H1 (cell line): ENCODE measurements around the gene TMEM198. TPM values are rescaled to one million over a fixed set of nuclear protein-coding genes. Genes with fewer than 3 reads are reported as not detected.

ENCODE experiments used
- CTCF ChIA-PET: fragments of 300-600 bp; sonication (Branson Sonifier 250); formaldehyde crosslinking; loops from one replicate; lab custom pipeline; 2021; ENCODE audit not compliant: partially characterized antibody; lab: Charles Lee
- POLR2A ChIA-PET: fragments of 300-600 bp; sonication (Branson Sonifier 250); formaldehyde crosslinking; loops from one replicate; lab custom pipeline; 2021; ENCODE audit warnings: inconsistent platforms; ENCODE audit not compliant: partially characterized antibody; lab: Charles Lee
- DNase-seq, 2 experiments: peaks; one replicate each; pipeline versions ENCODE4 v3.0.0 to v3.0.0-alpha.2; 2010 to 2022; ENCODE audit warnings: low spot score in 2 of 2, low read depth in 1 of 2, mixed read lengths in 1 of 2
- FAIRE-seq: peaks from 2 replicates; lab custom pipeline; 2011; peaks lifted over from hg19 to GRCh38; lab: Jason Lieb, UNC
- H2AFZ ChIP-seq: 2 replicates; pipeline ENCODE4 v1.8.1; 2012; ENCODE audit warnings: low read length, inconsistent platforms
- H2AK5ac ChIP-seq: 2 replicates; pipeline ENCODE4 v1.6.1; 2013; ENCODE audit warnings: low read depth, low read length
- H2BK120ac ChIP-seq: replicated peaks from 2 replicates; pipeline ENCODE3; 2013; ENCODE audit warnings: low read depth, low read length, inconsistent platforms
- H2BK12ac ChIP-seq: 2 replicates; pipeline ENCODE4 v1.6.1; 2013; ENCODE audit warnings: low read depth, low read length
- H2BK15ac ChIP-seq: 2 replicates; pipeline ENCODE4 v1.6.1; 2013; ENCODE audit warnings: low read length
- H2BK20ac ChIP-seq: 2 replicates; pipeline ENCODE4 v1.6.1; 2013; ENCODE audit warnings: low read length
- H2BK5ac ChIP-seq: 2 replicates; pipeline ENCODE4 v1.6.1; 2013; ENCODE audit warnings: low read depth, low read length
- H3K14ac ChIP-seq: 2 replicates; pipeline ENCODE4 v1.6.1; 2013; ENCODE audit warnings: inconsistent platforms; ENCODE audit not compliant: insufficient read length
- H3K18ac ChIP-seq: 2 replicates; pipeline ENCODE4 v1.6.1; 2013; ENCODE audit warnings: low read length; ENCODE audit errors: extremely low read depth
- H3K23ac ChIP-seq: 2 replicates; pipeline ENCODE4 v1.6.1; 2013; ENCODE audit warnings: inconsistent platforms; ENCODE audit not compliant: insufficient read length
- H3K23me2 ChIP-seq: 2 replicates; pipeline ENCODE4 v1.6.1; 2013; ENCODE audit warnings: low read depth, low read length
- H3K27ac ChIP-seq: 2 replicates; pipeline ENCODE4 v1.6.1; 2011; ENCODE audit warnings: low read depth, low read length, inconsistent platforms
- H3K27me3 ChIP-seq, 4 experiments: replicated peaks in 1 of 4; 1 replicate in 1 of 4; 2 replicates in 3 of 4; pipeline versions ENCODE4 v1.6.1 to v1.8.1; 2011 to 2013; ENCODE audit warnings: low read length in 3 of 4, mild to moderate bottlenecking in 3 of 4, inconsistent platforms in 2 of 4, mixed read lengths in 2 of 4, moderate library complexity in 1 of 4; ENCODE audit not compliant: control insufficient read depth in 3 of 4, insufficient read depth in 3 of 4; ENCODE audit errors: extremely low read depth in 1 of 4
- H3K36me3 ChIP-seq, 4 experiments: 2 replicates each; pipeline versions ENCODE4 v1.6.1 to v1.8.1; 2011 to 2013; ENCODE audit warnings: mild to moderate bottlenecking in 4 of 4, low read length in 3 of 4, moderate library complexity in 2 of 4, control low read depth in 1 of 4, inconsistent platforms in 1 of 4; ENCODE audit not compliant: insufficient read depth in 4 of 4, control insufficient read depth in 2 of 4
- H3K4ac ChIP-seq: replicated peaks from 2 replicates; pipeline ENCODE3; 2013; ENCODE audit warnings: low read length, low read depth, mixed read lengths, inconsistent platforms; ENCODE audit not compliant: insufficient read length
- H3K4me1 ChIP-seq, 4 experiments: replicated peaks in 1 of 4; 1 replicate in 1 of 4; 2 replicates in 3 of 4; pipeline versions ENCODE4 v1.6.1 to v1.8.1; 2011 to 2013; ENCODE audit warnings: low read length in 3 of 4, inconsistent platforms in 2 of 4, mixed read lengths in 1 of 4; ENCODE audit not compliant: insufficient read depth in 4 of 4, control insufficient read depth in 3 of 4
- H3K4me2 ChIP-seq, 2 experiments: 2 replicates each; pipeline versions ENCODE4 v1.6.1 to v1.8.1; 2011 to 2013; ENCODE audit warnings: low read depth in 2 of 2, low read length in 2 of 2, control low read depth in 1 of 2, inconsistent platforms in 1 of 2, mild to moderate bottlenecking in 1 of 2; ENCODE audit not compliant: insufficient read depth in 1 of 2
- H3K4me3 ChIP-seq, 4 experiments: fragments of 200-600, 300-600 bp in 1 of 4; sonication (generic), shearing (Covaris generic), sonication (Bioruptor Twin) in 1 of 4; 2 replicates each; pipeline versions ENCODE4 v1.5.1 to v1.8.1; 2011 to 2016; ENCODE audit warnings: low read length in 4 of 4, low read depth in 3 of 4, control low read depth in 2 of 4, inconsistent platforms in 2 of 4, mild to moderate bottlenecking in 2 of 4, mixed read lengths in 1 of 4, moderate library complexity in 1 of 4; ENCODE audit not compliant: insufficient read depth in 2 of 4; ENCODE audit errors: extremely low read depth in 1 of 4
- H3K56ac ChIP-seq: replicated peaks from 2 replicates; pipeline ENCODE3; 2013; ENCODE audit warnings: low read depth, mild to moderate bottlenecking, mixed read lengths, low read length, inconsistent platforms; ENCODE audit not compliant: insufficient read length
- H3K79me1 ChIP-seq: 2 replicates; pipeline ENCODE4 v1.6.1; 2013; ENCODE audit warnings: low read depth, low read length, control low read depth
- H3K79me2 ChIP-seq, 2 experiments: 2 replicates each; pipeline versions ENCODE4 v1.6.1 to v1.8.1; 2012 to 2013; ENCODE audit warnings: low read length in 2 of 2, mild to moderate bottlenecking in 2 of 2, inconsistent platforms in 1 of 2; ENCODE audit not compliant: insufficient read depth in 2 of 2, control insufficient read depth in 1 of 2
- H3K9ac ChIP-seq, 4 experiments: replicated peaks in 1 of 4; 1 replicate in 1 of 4; 2 replicates in 3 of 4; pipeline versions ENCODE4 v1.6.1 to v1.8.1; 2011 to 2013; ENCODE audit warnings: low read depth in 3 of 4, low read length in 3 of 4, control low read depth in 2 of 4, mild to moderate bottlenecking in 2 of 4, moderate library complexity in 2 of 4, inconsistent platforms in 1 of 4; ENCODE audit errors: extremely low read depth in 1 of 4
- H3K9me3 ChIP-seq, 2 experiments: 2 replicates each; pipeline versions ENCODE4 v1.6.1 to v1.8.1; 2012 to 2013; ENCODE audit warnings: mild to moderate bottlenecking in 2 of 2, moderate library complexity in 2 of 2, control low read depth in 1 of 2, inconsistent platforms in 1 of 2, low read depth in 1 of 2, low read length in 1 of 2, mixed read lengths in 1 of 2; ENCODE audit not compliant: insufficient read depth in 2 of 2
- H4K20me1 ChIP-seq, 2 experiments: replicated peaks in 1 of 2; 2 replicates each; pipeline versions ENCODE3 to v1.8.1; 2011 to 2013; ENCODE audit warnings: inconsistent platforms in 2 of 2, low read length in 2 of 2, mild to moderate bottlenecking in 1 of 2; ENCODE audit not compliant: insufficient read depth in 2 of 2, control insufficient read depth in 1 of 2
- H4K5ac ChIP-seq: 2 replicates; pipeline ENCODE4 v1.6.1; 2013; ENCODE audit warnings: low read length, low read depth, mixed read lengths, inconsistent platforms; ENCODE audit not compliant: insufficient read length
- H4K8ac ChIP-seq: 2 replicates; pipeline ENCODE4 v1.8.0; 2013; ENCODE audit warnings: mild to moderate bottlenecking, moderate library complexity, low read length, inconsistent platforms; ENCODE audit not compliant: insufficient read depth; ENCODE audit errors: extremely low read depth
- H4K91ac ChIP-seq: replicated peaks from 2 replicates; pipeline ENCODE3; 2013; ENCODE audit warnings: low read length, mixed read lengths, inconsistent platforms; ENCODE audit not compliant: insufficient read length
- BACH1 ChIP-seq: IDR thresholded peaks from 2 replicates; pipeline ENCODE4 v1.6.1; 2012; ENCODE audit warnings: low read length, improper control_type of control experiment
- EGR1 ChIP-seq: IDR thresholded peaks from 2 replicates; pipeline ENCODE4 v1.6.1; 2011; ENCODE audit warnings: low read depth, low read length, borderline replicate concordance
- GTF2F1 ChIP-seq: IDR thresholded peaks from 2 replicates; pipeline ENCODE4 v1.6.1; 2012; ENCODE audit warnings: low read depth, low read length, improper control_type of control experiment, borderline replicate concordance
- HDAC2 ChIP-seq, 2 experiments: fragments of 300-600 bp in 1 of 2; sonication (generic) in 1 of 2; IDR thresholded peaks; 2 replicates each; pipeline ENCODE4 v1.6.1; 2011 to 2012; ENCODE audit warnings: low read depth in 2 of 2, low read length in 2 of 2, mild to moderate bottlenecking in 2 of 2, moderate library complexity in 2 of 2, borderline replicate concordance in 1 of 2, inconsistent platforms in 1 of 2
- RFX5 ChIP-seq: IDR thresholded peaks from 2 replicates; pipeline ENCODE4 v1.6.1; 2011; ENCODE audit warnings: low read depth, low read length, improper control_type of control experiment, borderline replicate concordance
- SIN3A ChIP-seq, 2 experiments: IDR thresholded peaks in 1 of 2; conservative IDR thresholded peaks in 1 of 2; 2 replicates each; pipeline ENCODE4 v1.6.1; 2011 to 2012; ENCODE audit warnings: low read length in 2 of 2, improper control_type of control experiment in 1 of 2, low read depth in 1 of 2, mild to moderate bottlenecking in 1 of 2
- SP4 ChIP-seq: IDR thresholded peaks from 2 replicates; pipeline ENCODE4 v1.6.1; 2012; ENCODE audit warnings: low read length, inconsistent platforms
- SRF ChIP-seq: IDR thresholded peaks from 2 replicates; pipeline ENCODE4 v1.6.1; 2011; ENCODE audit warnings: mild to moderate bottlenecking, low read depth, low read length, moderate library complexity
- WGBS, 2 experiments: shearing (Covaris generic) in 1 of 2; methylation state at CpG; one replicate each; pipeline versions ENCODE4 v1.1.6 to v1.1.7; 2013 to 2015; ENCODE audit warnings: low lambda C conversion rate in 2 of 2, mixed read lengths in 2 of 2, inconsistent platforms in 1 of 2, low coverage in 1 of 2, missing lambda C conversion rate in 1 of 2; ENCODE audit not compliant: insufficient replicate concordance in 2 of 2, insufficient coverage in 1 of 2, insufficient read length in 1 of 2; ENCODE audit errors: extremely low coverage in 1 of 2, missing lambda C conversion rate in 1 of 2; 5-methylcytosine and 5-hydroxymethylcytosine counted together
- polyA plus RNA-seq, 7 experiments: library from polyadenylated mRNA; depleted of rRNA in 3 of 7; stranded (reverse) in 5 of 7; unstranded in 2 of 7; fragments of >200 nt in 5 of 7; fragments of 200-250 nt in 2 of 7; gene quantifications; 1 replicate in 5 of 7; 2 replicates in 1 of 7; 4 replicates in 1 of 7; pipeline versions ENCODE4 v1.2.1 to v1.2.3, GENCODE V29; 2011 to 2013; ENCODE audit warnings: missing spikeins in 2 of 7, mixed read lengths in 2 of 7
- total RNA-seq: library from RNA; stranded (reverse); fragmentation: NEBNext Ultra II Directional; extraction: Animal tissue kit (Norgen Biotek cat#: 25700); gene quantifications from 2 replicates; pipeline ENCODE4 v1.2.1, GENCODE V29; 2021

The TMEM198 gene
- total and polyA plus RNA-seq, 2 of the 8 experiments (the other 6 are each of a cell fraction or from before 2014, with no cell fraction given): 10.2 to 10.4 TPM

- peaks cover 0 to 7% (median 0%) of the 10 kb centered on the region in 4 experiments; a peak in 2 of 8 replicates for H3K36me3 ChIP-seq
- H3K27ac ChIP-seq: peak overlapping the region; percentile 89; the same call in 1 of the 2 replicates
- no peak overlapping the region for H2AFZ ChIP-seq
- H3K4me2 ChIP-seq: peak overlapping the region; percentile 41 to 42
- 78% methylated on average over 8 of the region's 8 CpGs; no CpG with 5 or more reads in 1 of the 2 experiments for WGBS, 2 experiments
- H3K18ac ChIP-seq: peak overlapping the region; percentile 96
- H3K79me1 ChIP-seq: no peaks in the 10 kb centered on the region
- H3K9ac ChIP-seq: peak overlapping the region in 2 of 4 experiments; percentile 45 to 54; a peak in 1 of 7 replicates
- H3K79me2 ChIP-seq: no peaks in the 10 kb centered on the region
- H4K91ac ChIP-seq: peak overlapping the region; percentile 80
- no peak overlapping the region for H3K14ac ChIP-seq
- H3K23ac ChIP-seq: no peak overlapping the region
- H3K27me3 ChIP-seq: peaks cover 0 to 16% (median 12%) of the 10 kb centered on the region in 4 experiments; a peak in 5 of 7 replicates
- CTCF ChIA-PET: interaction anchor here (0.6 to 113.1 kb wide), 10 partner anchors 17 to 119 kb away, joined by 3 to 7248 read pairs (median 6); partner anchors contain the start of genes DES, GMPPA and SPEG
- FAIRE-seq (no peak), DNase-seq (no peak)
- H3K4ac ChIP-seq: peak overlapping the region; percentile 80
- H2BK20ac ChIP-seq: peak overlapping the region; percentile 98
- POLR2A ChIA-PET: interaction anchor here (0.5 to 11.0 kb wide), 7 partner anchors 14 to 565 kb away, joined by 3 to 216 read pairs (median 3); partner anchors contain the start of genes GMPPA and SPEG
- peak overlapping the region in 1 of 4 experiments; percentile 2; a peak in 1 of 8 replicates for H3K4me3 ChIP-seq
- no peaks in the 10 kb centered on the region for H3K9me3 ChIP-seq
- peak overlapping the region; percentile 37 for H4K5ac ChIP-seq
- peak overlapping the region; percentile 97; the same call in 1 of the 2 replicates for H2AK5ac ChIP-seq
- H4K8ac ChIP-seq: peak overlapping the region; percentile 61
- no peak overlapping the region; the same call in 1 of the 2 replicates for H2BK15ac ChIP-seq
- H3K56ac ChIP-seq: peak overlapping the region; percentile 85
- peak overlapping the region; percentile 92 for H2BK12ac ChIP-seq
- H2BK5ac ChIP-seq: peak overlapping the region; percentile 99
- peaks cover 4 to 58% (median 48%) of the 10 kb centered on the region in 4 experiments for H3K4me1 ChIP-seq
- H4K20me1 ChIP-seq: no peaks in the 10 kb centered on the region
- peak overlapping the region; percentile 97 for H2BK120ac ChIP-seq
- peaks cover 6% of the 10 kb centered on the region for H3K23me2 ChIP-seq
- TF ChIP-seq HDAC2 (IDR thresholded peaks at IDR 0.05; ENCODE audit: borderline replicate concordance in 1 of 2, low read depth in 2 of 2, low read length in 2 of 2) (no peak), EGR1 (no peak), BACH1 (no peak), RFX5 (no peak), GTF2F1 (no peak), SIN3A (conservative IDR thresholded peaks at IDR 0.05 in 1 of 2, IDR thresholded peaks at IDR 0.05 in 1 of 2; ENCODE audit: low read depth in 1 of 2, low read length in 2 of 2) (no peak), SP4 (no peak), SRF (no peak)
These were observed 36.0 kb upstream of the TMEM198 start for GRCh38 chr2:219507581-219508443.
